Nephron (organoid): Measurements from ENCODE around the gene FABP6.

ENCODE experiments used
- H3K27ac Mint-ChIP-seq, 3 experiments: 2 replicates each; pipeline ENCODE4 v1.8.0; 2020; ENCODE audit warnings: mixed read lengths in 3 of 3, mild to moderate bottlenecking in 2 of 3, moderate library complexity in 1 of 3
- H3K27me3 Mint-ChIP-seq: 2 replicates; pipeline ENCODE4 v1.8.0; 2021; ENCODE audit warnings: low read depth, mild to moderate bottlenecking, moderate library complexity, mixed read lengths
- H3K36me3 Mint-ChIP-seq: 2 replicates; pipeline ENCODE4 v1.8.0; 2020; ENCODE audit warnings: low read depth, mixed read lengths
- H3K4me1 Mint-ChIP-seq: 2 replicates; pipeline ENCODE4 v1.8.0; 2020; ENCODE audit warnings: mixed read lengths
- H3K4me3 Mint-ChIP-seq, 3 experiments: 2 replicates each; pipeline ENCODE4 v1.8.0; 2020; ENCODE audit warnings: mild to moderate bottlenecking in 3 of 3, mixed read lengths in 3 of 3, moderate library complexity in 2 of 3
- H3K9me3 Mint-ChIP-seq: 2 replicates; pipeline ENCODE4 v1.8.0; 2020; ENCODE audit warnings: mixed read lengths
- CTCF ChIP-seq, 3 experiments: fragments of 200-600 bp; sonication (generic); IDR thresholded peaks; one replicate each; pipeline ENCODE4 v1.5.0; 2021; ENCODE audit warnings: antibody characterized with exemption in 3 of 3; ENCODE audit not compliant: unreplicated experiment in 3 of 3

Gene FABP6

DNA sequence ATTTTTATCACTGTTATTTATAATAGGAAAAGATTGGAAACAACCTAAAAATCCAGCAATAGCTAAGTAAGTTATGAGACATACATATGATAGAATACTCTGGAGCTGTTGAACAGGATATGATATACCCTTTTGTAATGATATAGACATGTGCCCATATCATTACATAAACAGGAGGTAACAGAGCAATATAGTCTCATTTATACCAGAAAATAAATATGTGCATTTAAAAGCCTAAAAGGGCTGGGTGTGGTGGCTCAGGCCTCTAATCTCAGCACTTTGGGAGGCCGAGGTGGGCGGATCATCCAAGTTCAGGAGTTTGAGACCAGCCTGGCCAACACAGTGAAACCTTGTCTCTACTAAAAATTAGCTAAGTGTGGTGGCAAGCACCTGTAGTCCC, 2.3 kb upstream of the FABP6 start:
- Mint-ChIP-seq H3K4me1 (no peaks in the 10 kb centered on the region), H3K27me3 (peaks cover 3% of the 10 kb centered on the region), H3K36me3 (no peaks in the 10 kb centered on the region), H3K9me3 (no peaks in the 10 kb centered on the region), H3K27ac (no peak overlapping the region), H3K4me3 (no peak overlapping the region)
- TF ChIP-seq CTCF (IDR thresholded peaks at IDR 0.05; ENCODE audit: unreplicated experiment in 3 of 3), result no peak

DNA sequence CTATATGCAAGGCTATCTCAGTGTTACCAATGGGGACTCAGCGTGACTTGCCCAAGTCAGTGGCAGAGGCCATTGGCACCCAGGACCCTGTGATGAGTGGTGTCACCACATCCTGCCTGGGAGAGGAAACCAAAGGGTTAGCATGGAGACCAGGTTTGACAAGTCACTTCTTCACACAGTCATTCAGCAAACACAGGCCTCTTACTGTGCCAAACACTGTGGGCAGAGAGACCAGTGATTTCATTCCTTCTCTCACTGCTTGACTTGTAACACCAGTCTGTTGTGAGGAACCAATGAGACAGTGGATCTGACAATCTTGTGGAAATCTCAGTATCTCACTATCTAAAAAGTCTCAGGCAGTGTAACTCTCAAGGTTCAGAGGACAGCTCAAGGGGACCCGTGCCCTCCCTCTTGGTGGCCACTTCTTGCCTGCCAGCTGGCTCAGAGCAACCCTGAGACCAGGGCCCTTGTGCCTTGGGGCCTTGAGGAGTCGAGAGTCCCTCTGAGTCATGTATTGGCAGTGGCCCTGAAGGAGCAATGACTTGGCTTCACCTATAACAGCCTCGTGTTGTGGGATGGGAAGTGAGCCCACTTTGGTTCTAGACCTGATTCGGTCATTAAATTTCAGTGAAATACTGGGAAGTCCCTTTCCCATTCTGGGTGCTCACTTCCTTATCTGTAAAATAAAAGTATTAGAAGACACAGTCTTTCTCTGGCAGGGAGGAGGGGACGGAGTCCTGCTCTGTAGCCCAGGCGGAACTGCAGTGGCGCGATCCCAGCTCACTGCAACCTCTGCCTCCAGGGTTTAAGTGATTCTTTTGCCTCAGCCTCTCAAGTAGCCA, 1.6 kb downstream of the FABP6 start:
- H3K36me3 Mint-ChIP-seq, result no peaks in the 10 kb centered on the region
- H3K9me3 Mint-ChIP-seq, result peaks cover 4% of the 10 kb centered on the region
- no peak overlapping the region for H3K4me3 Mint-ChIP-seq
- no peaks in the 10 kb centered on the region for H3K4me1 Mint-ChIP-seq
- peaks cover 6% of the 10 kb centered on the region for H3K27me3 Mint-ChIP-seq
- H3K27ac Mint-ChIP-seq, result no peak overlapping the region
- TF ChIP-seq CTCF (IDR thresholded peaks at IDR 0.05; ENCODE audit: unreplicated experiment in 3 of 3), result no peak

DNA sequence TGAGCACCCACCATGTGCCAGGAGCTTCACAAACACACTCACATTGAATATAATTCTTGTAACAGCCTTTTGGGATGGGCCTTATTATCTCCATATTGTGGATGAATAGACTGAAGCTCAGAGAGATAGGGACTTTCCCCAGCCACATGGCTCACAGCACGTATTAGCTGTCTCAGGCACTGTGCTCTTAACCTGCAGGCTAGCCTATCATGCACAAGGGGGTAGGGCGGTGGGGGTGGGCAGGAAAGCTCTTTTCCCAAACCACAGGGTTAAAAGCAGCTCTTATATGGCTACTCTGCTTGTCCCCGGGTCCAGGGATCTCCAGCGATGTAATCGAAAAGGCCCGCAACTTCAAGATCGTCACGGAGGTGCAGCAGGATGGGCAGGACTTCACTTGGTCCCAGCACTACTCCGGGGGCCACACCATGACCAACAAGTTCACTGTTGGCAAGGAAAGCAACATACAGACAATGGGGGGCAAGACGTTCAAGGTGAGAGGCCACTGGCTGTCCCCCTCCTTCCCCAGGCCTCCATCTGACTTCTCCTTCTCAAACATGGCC, 2.6 kb downstream of the FABP6 start:
- peaks cover 4% of the 10 kb centered on the region for H3K9me3 Mint-ChIP-seq
- no peak for TF ChIP-seq CTCF (IDR thresholded peaks at IDR 0.05; ENCODE audit: unreplicated experiment in 3 of 3)
- H3K27me3 Mint-ChIP-seq, result peaks cover 6% of the 10 kb centered on the region
- no peak overlapping the region for H3K27ac Mint-ChIP-seq
- H3K36me3 Mint-ChIP-seq, result no peaks in the 10 kb centered on the region
- no peaks in the 10 kb centered on the region for H3K4me1 Mint-ChIP-seq
- no peak overlapping the region for H3K4me3 Mint-ChIP-seq

DNA sequence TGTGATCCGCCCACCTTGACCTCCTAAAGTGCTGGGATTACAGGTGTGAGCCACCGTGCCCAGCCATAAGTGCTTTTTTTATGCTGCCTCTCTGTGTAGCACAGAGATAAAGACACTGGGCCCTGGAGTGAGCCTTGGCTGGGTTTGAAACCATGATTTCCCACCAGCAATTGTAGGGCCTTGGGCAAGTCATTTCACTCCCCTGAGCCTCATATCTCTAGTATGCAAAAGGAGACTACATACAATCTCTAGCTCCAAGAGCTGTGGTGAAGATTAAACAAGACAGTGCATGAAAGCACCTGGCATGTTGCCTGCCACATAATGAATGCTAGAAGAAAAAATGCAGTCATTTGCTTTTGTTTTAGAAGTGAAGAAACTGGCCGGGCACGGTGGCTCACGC, 3.9 kb downstream of the FABP6 start:
- TF ChIP-seq CTCF (IDR thresholded peaks at IDR 0.05; ENCODE audit: unreplicated experiment in 3 of 3), result no peak
- H3K36me3 Mint-ChIP-seq, result no peaks in the 10 kb centered on the region
- H3K27me3 Mint-ChIP-seq, result peaks cover 13% of the 10 kb centered on the region
- no peak overlapping the region for H3K27ac Mint-ChIP-seq
- H3K4me3 Mint-ChIP-seq, result no peak overlapping the region
- peaks cover 4% of the 10 kb centered on the region for H3K9me3 Mint-ChIP-seq
- no peaks in the 10 kb centered on the region for H3K4me1 Mint-ChIP-seq

- H3K9me3 Mint-ChIP-seq, result peaks cover 4% of the 10 kb centered on the region
- H3K27me3 Mint-ChIP-seq, result peaks cover 10% of the 10 kb centered on the region
- TF ChIP-seq CTCF (IDR thresholded peaks at IDR 0.05; ENCODE audit: unreplicated experiment in 3 of 3), result no peak
- no peaks in the 10 kb centered on the region for H3K4me1 Mint-ChIP-seq
- no peak overlapping the region for H3K4me3 Mint-ChIP-seq
- no peaks in the 10 kb centered on the region for H3K36me3 Mint-ChIP-seq
- peak overlapping the region in 2 of 3 experiments; percentile 12 to 16 for H3K27ac Mint-ChIP-seq
Observed at GRCh38 chr5:160235731-160236130, 6.4 kb downstream of the FABP6 start.
